B cell (primary cell): ENCODE results near the gene RPIA. TPM values are rescaled to one million over a fixed set of nuclear protein-coding genes. Genes with fewer than 3 reads are reported as not detected.

Experiments
- ATAC-seq: fragments of 200-7000 bp; cut with Tn5 transposase; one replicate; pipeline ENCODE4 v1.10.0; 2021; ENCODE audit warnings: low read depth, mild to moderate bottlenecking, moderate number of reproducible peaks, moderate library complexity
- CTCF ChIA-PET: fragments of 350-600 bp; sonication (Branson Sonifier 250); formaldehyde crosslinking; loops from one replicate; lab custom pipeline; 2021; ENCODE audit warnings: antibody characterized with exemption, inconsistent platforms; lab: Charles Lee
- POLR2A ChIA-PET: fragments of 350-600 bp; sonication (Branson Sonifier 250); formaldehyde crosslinking; loops from one replicate; lab custom pipeline; 2021; ENCODE audit warnings: antibody characterized with exemption; lab: Charles Lee
- DNase-seq: peaks from one replicate; pipeline ENCODE4 v3.0.0; 2013
- H2AFZ ChIP-seq: 2 replicates; pipeline ENCODE4 v1.6.1; 2012; ENCODE audit warnings: mild to moderate bottlenecking, low read depth, low read length; ENCODE audit not compliant: insufficient read depth, poor library complexity, severe bottlenecking
- H3K27ac ChIP-seq, 2 donors: 1 replicate in 1 of 2; 2 replicates in 1 of 2; pipeline ENCODE4 v1.5.1; 2012 to 2013; ENCODE audit warnings: low read length in 2 of 2, mild to moderate bottlenecking in 2 of 2, moderate library complexity in 1 of 2
- H3K27me3 ChIP-seq, 4 experiments: fragments of 200-600 bp in 1 of 4; sonication (generic) in 1 of 4; replicated peaks in 1 of 4; 1 replicate in 2 of 4; 2 replicates in 2 of 4; pipeline versions ENCODE4 v1.6.1 to v1.7.0; 2013 to 2016; ENCODE audit warnings: low read length in 3 of 4, mild to moderate bottlenecking in 2 of 4, mixed read lengths in 1 of 4, moderate library complexity in 1 of 4; ENCODE audit not compliant: insufficient read depth in 4 of 4, control insufficient read depth in 3 of 4; ENCODE audit errors: control extremely low read depth in 1 of 4
- H3K36me3 ChIP-seq, 2 experiments: replicated peaks in 1 of 2; 1 replicate in 1 of 2; 2 replicates in 1 of 2; pipeline versions ENCODE4 v1.6.1 to v1.7.1; 2013; ENCODE audit warnings: low read length in 1 of 2; ENCODE audit not compliant: insufficient read depth in 2 of 2, control insufficient read depth in 1 of 2; ENCODE audit errors: control extremely low read depth in 1 of 2, extremely low read depth in 1 of 2
- H3K4me1 ChIP-seq, 2 donors: fragments of 200-600 bp in 1 of 2; sonication (generic) in 1 of 2; 1 replicate in 1 of 2; 2 replicates in 1 of 2; pipeline versions ENCODE4 v1.5.1 to v1.6.1; 2013 to 2017; ENCODE audit warnings: low read length in 2 of 2; ENCODE audit not compliant: control insufficient read depth in 2 of 2, insufficient read depth in 2 of 2
- H3K4me2 ChIP-seq: replicated peaks from 2 replicates; pipeline ENCODE3; 2012; ENCODE audit warnings: mild to moderate bottlenecking, low read depth, low read length; ENCODE audit not compliant: poor library complexity, severe bottlenecking
- H3K4me3 ChIP-seq, 5 experiments: fragments of 200-600 bp in 1 of 5; sonication (generic) in 1 of 5; 1 replicate in 3 of 5; 2 replicates in 2 of 5; pipeline versions ENCODE4 v1.5.1 to v1.7.0; 2011 to 2016; ENCODE audit warnings: low read length in 4 of 5, mild to moderate bottlenecking in 4 of 5, low read depth in 2 of 5, control low read depth in 1 of 5, moderate library complexity in 1 of 5; ENCODE audit not compliant: insufficient read depth in 1 of 5; ENCODE audit errors: control extremely low read depth in 1 of 5, extremely low read depth in 1 of 5
- H3K79me2 ChIP-seq: fragments of 200-600 bp; sonication (generic); one replicate; pipeline ENCODE4 v1.6.0; 2016; ENCODE audit warnings: low read length; ENCODE audit not compliant: control insufficient read depth, insufficient read depth
- H3K9ac ChIP-seq: fragments of 200-600 bp; sonication (generic); 2 replicates; pipeline ENCODE4 v1.6.1; 2017; ENCODE audit warnings: mild to moderate bottlenecking, low read length, moderate library complexity
- H3K9me3 ChIP-seq, 3 donors: one replicate each; pipeline versions ENCODE4 v1.6.1 to v1.7.1; 2013; ENCODE audit warnings: low read length in 2 of 3; ENCODE audit not compliant: control insufficient read depth in 2 of 3, insufficient read depth in 1 of 3; ENCODE audit errors: control extremely low read depth in 1 of 3
- H4K20me1 ChIP-seq: 2 replicates; pipeline ENCODE4 v1.6.0; 2012; ENCODE audit warnings: mild to moderate bottlenecking, low read length; ENCODE audit not compliant: insufficient read depth, control insufficient read depth, poor library complexity, severe bottlenecking
- H3K27ac Mint-ChIP-seq: one replicate; pipeline ENCODE4 v1.8.0; 2021; ENCODE audit warnings: mixed read lengths
- H3K27me3 Mint-ChIP-seq: one replicate; pipeline ENCODE4 v1.8.0; 2021; ENCODE audit warnings: mixed read lengths
- H3K4me1 Mint-ChIP-seq: one replicate; pipeline ENCODE4 v1.8.0; 2021; ENCODE audit warnings: mixed read lengths
- H3K4me3 Mint-ChIP-seq: one replicate; pipeline ENCODE4 v1.8.0; 2021; ENCODE audit warnings: mixed read lengths
- H3K9me3 Mint-ChIP-seq: one replicate; pipeline ENCODE4 v1.8.0; 2022; ENCODE audit warnings: mixed read lengths; ENCODE audit not compliant: insufficient read depth
- CTCF ChIP-seq: fragments of 200-600 bp; IDR thresholded peaks from one replicate; pipeline ENCODE4 v1.8.0; 2022; ENCODE audit warnings: antibody characterized with exemption, mild to moderate bottlenecking
- EZH2 ChIP-seq: IDR thresholded peaks from 2 replicates; pipeline ENCODE4 v1.6.1; 2012; ENCODE audit warnings: borderline replicate concordance, low read depth, mild to moderate bottlenecking, moderate library complexity, low read length; ENCODE audit not compliant: insufficient read depth, poor library complexity, severe bottlenecking
- WGBS: methylation state at CpG from one replicate; pipeline ENCODE4 v1.1.5; 2013; ENCODE audit warnings: missing lambda C conversion rate; ENCODE audit not compliant: insufficient coverage; 5-methylcytosine and 5-hydroxymethylcytosine counted together
- intact Hi-C: fragments of 100-400 bp; cut with micrococcal nuclease; formaldehyde crosslinking; loops from one replicate; pipeline ENCODE4 v1.10.0; 2022
- polyA plus RNA-seq: library from polyadenylated mRNA; depleted of rRNA; stranded (reverse); fragments of >200 nt; gene quantifications from 2 replicates; pipeline ENCODE4 v1.2.3, GENCODE V29; 2012
- total RNA-seq, 2 donors: library from RNA; stranded (reverse); fragments of 120-200 nt in 1 of 2; gene quantifications; 1 replicate in 1 of 2; 2 replicates in 1 of 2; pipeline versions ENCODE4 v1.2.3 to v1.2.4, GENCODE V29; 2013 to 2022

Gene RPIA
- total and polyA plus RNA-seq, 2 donors (not counting 1 experiment from before 2014, with no cell fraction given), result 9.4 to 19.7 TPM

- Histone ChIP-seq H3K4me1 (peaks cover 7 to 10% of the 10 kb centered on the region in 2 donors), H2AFZ (no peak overlapping the region), H3K36me3 (peaks cover 8 to 33% of the 10 kb centered on the region in 2 experiments), H3K4me2 (no peak overlapping the region), H3K9ac (no peak overlapping the region), H3K27me3 (no peaks in the 10 kb centered on the region), H4K20me1 (peaks cover 45% of the 10 kb centered on the region), H3K79me2 (peaks cover 63% of the 10 kb centered on the region), H3K4me3 (no peak overlapping the region), H3K27ac (no peak overlapping the region), H3K9me3 (no peaks in the 10 kb centered on the region)
- Mint-ChIP-seq H3K4me1 (peaks cover 19% of the 10 kb centered on the region), H3K27me3 (no peaks in the 10 kb centered on the region), H3K9me3 (no peaks in the 10 kb centered on the region), H3K27ac (no peak overlapping the region), H3K4me3 (no peak overlapping the region)
- DNase-seq (no peak), ATAC-seq (no peak)
- TF ChIP-seq CTCF (no peak), EZH2 (no peak)
- intact Hi-C loops, result no loop called here
- POLR2A ChIA-PET, result no interaction called here
- 53% methylated on average over 2 of the region's 3 CpGs for WGBS
- CTCF ChIA-PET, result no interaction called here
Measured at GRCh38 chr2:88697370-88698026, 6.0 kb downstream of the RPIA start.

- H3K27ac ChIP-seq, result no peak overlapping the region
- ChIA-PET POLR2A (no interaction called here), CTCF (interaction anchor here (1.4 kb wide), 1 partner anchor 10 kb away, joined by 4 read pairs; no protein-coding TSS in a partner anchor)
- H3K9ac ChIP-seq, result no peak overlapping the region
- no peaks in the 10 kb centered on the region for H3K27me3 Mint-ChIP-seq
- 100% methylated on average over 2 of the region's 2 CpGs for WGBS
- no peak overlapping the region for H3K4me3 Mint-ChIP-seq
- ATAC-seq (no peak), DNase-seq (no peak)
- no peaks in the 10 kb centered on the region for H3K27me3 ChIP-seq
- H3K36me3 ChIP-seq, result peaks cover 8 to 34% of the 10 kb centered on the region in 2 experiments
- H4K20me1 ChIP-seq, result peaks cover 45% of the 10 kb centered on the region
- H3K9me3 Mint-ChIP-seq, result no peaks in the 10 kb centered on the region
- no peak overlapping the region for H3K27ac Mint-ChIP-seq
- no peak overlapping the region for H3K4me2 ChIP-seq
- no peaks in the 10 kb centered on the region for H3K9me3 ChIP-seq
- H3K4me3 ChIP-seq, result no peak overlapping the region
- no peak overlapping the region for H2AFZ ChIP-seq
- intact Hi-C loops, result no loop called here
- H3K4me1 ChIP-seq, result peaks cover 3 to 6% of the 10 kb centered on the region in 2 donors
- TF ChIP-seq EZH2, result no peak
- TF ChIP-seq CTCF, result no peak
- peaks cover 58% of the 10 kb centered on the region for H3K79me2 ChIP-seq
- H3K4me1 Mint-ChIP-seq, result peaks cover 14% of the 10 kb centered on the region
Measured at GRCh38 chr2:88698027-88698413, 6.5 kb downstream of the RPIA start.
